Stimulated activated naive CD8-positive, alpha-beta T cell treated with anti-CD3 and anti-CD28 coated beads, Interleukin-15, Interleukin-2, amounts not matched to agents 100 ng/mL and 50 ng/mL, for 24 hours (primary cell): ENCODE measurements around the gene RASGRP4.
"Not testable (repeated sequence)": the region's sequence is repeated elsewhere in the genome, so short reads cannot be mapped to it uniquely, and the experiment has no call there.

Experiments used
- H3K27ac Mint-ChIP-seq: one replicate; pipeline ENCODE4 v1.8.0; 2021; ENCODE audit warnings: mild to moderate bottlenecking, mixed read lengths
- H3K27me3 Mint-ChIP-seq: one replicate; pipeline ENCODE4 v1.8.0; 2021; ENCODE audit warnings: mixed read lengths
- H3K36me3 Mint-ChIP-seq: one replicate; pipeline ENCODE4 v1.8.0; 2021; ENCODE audit warnings: low read depth, mixed read lengths
- H3K4me1 Mint-ChIP-seq: one replicate; pipeline ENCODE4 v1.8.0; 2021; ENCODE audit warnings: low read depth, mixed read lengths
- H3K4me3 Mint-ChIP-seq: one replicate; pipeline ENCODE4 v1.8.0; 2021; ENCODE audit warnings: mild to moderate bottlenecking, mixed read lengths
- H3K9me3 Mint-ChIP-seq: one replicate; pipeline ENCODE4 v1.8.0; 2021; ENCODE audit warnings: mixed read lengths

The RASGRP4 gene

GRCh38 chr19:38383743-38384142, 42.3 kb downstream of the RASGRP4 start:
- Mint-ChIP-seq H3K4me3 (no peak overlapping the region), H3K27me3 (peaks cover 9% of the 10 kb centered on the region), H3K4me1 (peaks cover 15% of the 10 kb centered on the region), H3K27ac (no peak overlapping the region), H3K9me3 (no peaks in the 10 kb centered on the region), H3K36me3 (peaks cover 62% of the 10 kb centered on the region)

- H3K4me3 Mint-ChIP-seq = no peak overlapping the region
- no peak overlapping the region for H3K27ac Mint-ChIP-seq
- H3K36me3 Mint-ChIP-seq = peaks cover 62% of the 10 kb centered on the region
- H3K27me3 Mint-ChIP-seq = peaks cover 8% of the 10 kb centered on the region
- H3K4me1 Mint-ChIP-seq = peaks cover 13% of the 10 kb centered on the region
- H3K9me3 Mint-ChIP-seq = no peaks in the 10 kb centered on the region
These were observed 42.8 kb downstream of the RASGRP4 start for GRCh38 chr19:38383184-38383583.

GRCh38 chr19:38381138-38381537, 44.9 kb downstream of the RASGRP4 start:
- Mint-ChIP-seq H3K27ac (no peak overlapping the region), H3K4me1 (peaks cover 13% of the 10 kb centered on the region), H3K9me3 (no peaks in the 10 kb centered on the region), H3K27me3 (no peaks in the 10 kb centered on the region), H3K36me3 (peaks cover 63% of the 10 kb centered on the region), H3K4me3 (no peak overlapping the region)

- Mint-ChIP-seq H3K36me3 (peaks cover 66% of the 10 kb centered on the region), H3K27ac (no peak overlapping the region), H3K4me1 (peaks cover 29% of the 10 kb centered on the region), H3K9me3 (no peaks in the 10 kb centered on the region), H3K27me3 (no peaks in the 10 kb centered on the region), H3K4me3 (no peak overlapping the region)
These were observed 47.2 kb downstream of the RASGRP4 start for GRCh38 chr19:38378866-38379265.

GRCh38 chr19:38377052-38377451, 49.0 kb downstream of the RASGRP4 start:
- Mint-ChIP-seq H3K27ac (no peak overlapping the region), H3K4me3 (no peak overlapping the region), H3K4me1 (peaks cover 29% of the 10 kb centered on the region), H3K9me3 (no peaks in the 10 kb centered on the region), H3K27me3 (no peaks in the 10 kb centered on the region), H3K36me3 (peaks cover 50% of the 10 kb centered on the region)

- Mint-ChIP-seq H3K36me3 (peaks cover 45% of the 10 kb centered on the region), H3K4me3 (peak overlapping the region; percentile 100), H3K27me3 (no peaks in the 10 kb centered on the region), H3K27ac (peak overlapping the region; percentile 36), H3K4me1 (peaks cover 29% of the 10 kb centered on the region), H3K9me3 (no peaks in the 10 kb centered on the region)
These were observed 49.4 kb downstream of the RASGRP4 start for GRCh38 chr19:38376576-38376975.

GRCh38 chr19:38375748-38376147, 50.3 kb downstream of the RASGRP4 start:
- Mint-ChIP-seq H3K4me1 (peaks cover 29% of the 10 kb centered on the region), H3K27ac (peak overlapping the region; percentile 98), H3K36me3 (peaks cover 37% of the 10 kb centered on the region)

GRCh38 chr19:38375098-38375493, 50.9 kb downstream of the RASGRP4 start:
- no peaks in the 10 kb centered on the region for H3K27me3 Mint-ChIP-seq
- no peaks in the 10 kb centered on the region for H3K9me3 Mint-ChIP-seq
- H3K27ac Mint-ChIP-seq = peak overlapping the region; percentile 98
- peaks cover 30% of the 10 kb centered on the region for H3K36me3 Mint-ChIP-seq
- peaks cover 29% of the 10 kb centered on the region for H3K4me1 Mint-ChIP-seq
- H3K4me3 Mint-ChIP-seq = peak overlapping the region; percentile 100

More at GRCh38 chr19:38375748-38376147, 50.3 kb downstream of the RASGRP4 start:
- Mint-ChIP-seq H3K4me3 (peak overlapping the region; percentile 100), H3K9me3 (no peaks in the 10 kb centered on the region), H3K27me3 (no peaks in the 10 kb centered on the region)

GRCh38 chr19:38374332-38375097, 51.5 kb downstream of the RASGRP4 start, which contains the start of gene PSMD8:
Gene PSMD8, plus strand, starts transcription at chr19:38374571. Its CDS starts 31 bp downstream, at chr19:38374602.
- H3K27ac Mint-ChIP-seq = peak within 1 kb of the TSS; percentile 98
- H3K9me3 Mint-ChIP-seq = no peaks in the 10 kb centered on the region
- H3K36me3 Mint-ChIP-seq = peaks cover 27% of the 10 kb centered on the region
- peaks cover 3% of the 10 kb centered on the region for H3K27me3 Mint-ChIP-seq
- H3K4me3 Mint-ChIP-seq = peak within 1 kb of the TSS; percentile 100
- peaks cover 29% of the 10 kb centered on the region for H3K4me1 Mint-ChIP-seq

- peak overlapping the region; percentile 100 for H3K4me3 Mint-ChIP-seq
- H3K4me1 Mint-ChIP-seq = peaks cover 29% of the 10 kb centered on the region
- no peaks in the 10 kb centered on the region for H3K9me3 Mint-ChIP-seq
- H3K27me3 Mint-ChIP-seq = peaks cover 6% of the 10 kb centered on the region
- peak overlapping the region; percentile 88 for H3K27ac Mint-ChIP-seq
- peaks cover 21% of the 10 kb centered on the region for H3K36me3 Mint-ChIP-seq
These were observed 52.1 kb downstream of the RASGRP4 start for GRCh38 chr19:38373907-38374331.

- H3K36me3 Mint-ChIP-seq = peaks cover 13% of the 10 kb centered on the region
- H3K27me3 Mint-ChIP-seq = peaks cover 11% of the 10 kb centered on the region
- H3K9me3 Mint-ChIP-seq = no peaks in the 10 kb centered on the region
- no peak overlapping the region for H3K27ac Mint-ChIP-seq
- H3K4me1 Mint-ChIP-seq = peaks cover 19% of the 10 kb centered on the region
- no peak overlapping the region for H3K4me3 Mint-ChIP-seq
These were observed 54.9 kb downstream of the RASGRP4 start for GRCh38 chr19:38371081-38371480.

GRCh38 chr19:38370299-38370698, 55.7 kb downstream of the RASGRP4 start:
- Mint-ChIP-seq H3K36me3 (peaks cover 7% of the 10 kb centered on the region), H3K27ac (no peak overlapping the region), H3K9me3 (no peaks in the 10 kb centered on the region), H3K27me3 (peaks cover 11% of the 10 kb centered on the region), H3K4me1 (peaks cover 11% of the 10 kb centered on the region), H3K4me3 (no peak overlapping the region)

GRCh38 chr19:38369584-38369983, 56.4 kb downstream of the RASGRP4 start:
- Mint-ChIP-seq H3K36me3 (peaks cover under 1% of the 10 kb centered on the region), H3K27me3 (peaks cover 11% of the 10 kb centered on the region), H3K4me3 (no peak overlapping the region), H3K9me3 (no peaks in the 10 kb centered on the region), H3K4me1 (peaks cover 5% of the 10 kb centered on the region), H3K27ac (no peak overlapping the region)

GRCh38 chr19:38367041-38367440, 59.0 kb downstream of the RASGRP4 start:
- Mint-ChIP-seq H3K4me3 (no peak overlapping the region), H3K27me3 (peaks cover 14% of the 10 kb centered on the region), H3K27ac (no peak overlapping the region), H3K9me3 (no peaks in the 10 kb centered on the region), H3K4me1 (peaks cover 9% of the 10 kb centered on the region), H3K36me3 (no peaks in the 10 kb centered on the region)

- not testable (repeated sequence) for H3K9me3 Mint-ChIP-seq, H3K27ac Mint-ChIP-seq, H3K36me3 Mint-ChIP-seq
- Mint-ChIP-seq H3K27me3 (peaks cover 25% of the 10 kb centered on the region), H3K4me3 (peak overlapping the region; percentile 82), H3K4me1 (peaks cover 18% of the 10 kb centered on the region)
These were observed 62.9 kb downstream of the RASGRP4 start for GRCh38 chr19:38362946-38363688.
